Measurements from ENCODE around the gene RASAL2.
"Not testable (repeated sequence)": the region's sequence is repeated elsewhere in the genome, so short reads cannot be mapped to it uniquely, and the experiment has no call there.

RASAL2 gene

GRCh38 chr1:178072326-178072725, 21.6 kb upstream of the RASAL2 start:
- no peak for DNase-seq

DNA sequence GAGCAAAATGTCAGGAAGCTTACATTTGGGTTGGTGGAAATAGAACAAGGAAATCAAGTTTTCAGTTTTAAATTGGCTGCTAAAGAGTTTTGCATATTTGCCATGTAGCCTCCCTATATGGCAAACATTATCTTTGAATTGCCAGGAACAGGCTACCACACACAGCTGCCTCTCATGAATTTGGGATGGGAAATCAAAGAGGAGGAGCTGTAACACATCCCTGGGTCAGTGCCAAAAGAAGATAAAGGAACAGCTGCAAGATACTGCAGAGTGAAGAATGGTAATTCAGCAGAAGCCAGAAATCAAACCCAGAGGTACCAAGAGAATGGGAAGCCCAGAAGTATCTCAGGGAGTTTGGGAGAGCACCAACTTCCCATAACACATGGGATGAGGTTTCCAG, 18.6 kb upstream of the RASAL2 start:
- DNase-seq, result no peak

DNA sequence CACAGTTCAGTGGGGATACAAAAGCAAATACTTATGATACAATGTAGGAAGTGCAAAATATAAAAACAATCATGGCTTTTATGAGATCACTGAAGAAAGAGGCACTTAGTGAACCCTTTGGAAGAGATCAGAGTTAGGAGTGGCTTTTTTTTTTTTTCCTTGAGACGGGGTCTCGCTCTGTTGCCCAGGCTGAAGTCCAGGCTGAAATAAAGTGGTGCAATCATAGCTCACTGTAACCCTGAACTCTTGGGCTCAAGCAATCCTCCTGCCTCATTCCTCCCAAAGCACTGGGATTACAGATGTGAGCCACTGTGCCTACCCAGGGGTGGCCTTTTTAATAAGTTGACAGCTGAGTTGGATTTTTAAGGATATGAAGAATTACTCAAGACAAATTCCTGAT, 17.3 kb upstream of the RASAL2 start:
- no peak for DNase-seq

- no peak for DNase-seq
Measured at GRCh38 chr1:178077917-178078316, 16.0 kb upstream of the RASAL2 start.

DNA sequence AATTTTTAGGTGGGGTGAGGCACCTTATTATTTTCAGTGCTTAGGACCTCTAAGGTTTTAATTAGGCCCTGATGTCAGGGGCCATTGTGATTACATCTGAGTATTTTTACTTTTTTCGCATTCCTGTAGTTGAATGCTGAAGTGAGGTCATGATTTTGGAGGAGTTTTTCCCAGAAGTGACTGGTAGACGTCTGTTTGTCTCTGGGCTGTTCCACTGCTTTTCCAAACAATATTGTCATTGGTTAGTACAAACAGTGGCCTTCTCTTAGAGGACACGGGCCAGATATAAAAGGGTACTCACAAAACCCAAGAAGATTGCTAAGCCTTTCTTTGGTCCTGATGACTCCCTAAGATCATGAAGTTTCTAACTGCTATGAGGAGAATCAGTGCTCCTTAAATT, 7.6 kb upstream of the RASAL2 start:
- DNase-seq, result no peak

DNA sequence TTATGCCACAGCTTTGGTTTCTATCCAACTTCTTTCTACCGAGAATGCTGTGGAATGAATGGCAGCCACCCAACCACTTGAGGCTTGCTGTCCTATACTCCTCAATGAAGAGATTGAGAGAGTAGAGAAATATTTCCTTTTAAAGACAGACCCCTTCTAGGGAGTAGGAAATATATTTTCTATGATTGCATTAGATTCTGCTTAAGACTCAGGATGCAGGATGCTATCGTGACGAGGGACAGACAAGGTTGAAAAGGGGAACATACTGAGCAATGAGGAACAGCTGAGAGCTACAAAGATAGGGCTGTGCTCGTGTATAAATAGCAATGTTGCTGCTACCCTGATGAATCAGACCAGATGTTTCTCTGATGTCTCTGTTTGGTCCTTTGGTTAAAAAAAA, 7.1 kb upstream of the RASAL2 start:
- no peak for DNase-seq

DNA sequence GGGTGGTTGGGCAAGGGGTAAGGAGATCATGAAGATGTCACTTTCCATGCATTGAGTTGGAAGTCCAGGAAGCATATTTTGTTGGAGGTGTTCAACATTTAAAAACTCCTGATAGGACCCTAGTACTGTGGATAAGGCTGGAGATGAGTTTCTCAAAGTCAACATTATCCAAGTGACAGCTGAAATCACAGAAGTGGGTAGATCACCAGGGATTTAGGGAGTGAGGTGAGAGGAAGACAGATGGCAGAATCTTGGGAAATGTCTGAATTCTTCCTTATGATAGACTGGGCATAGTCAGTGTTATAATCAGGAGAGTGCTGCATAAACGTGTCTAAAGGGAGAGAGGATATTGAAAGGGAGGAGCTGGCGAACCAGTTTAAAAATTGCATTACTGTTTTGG, 5.3 kb upstream of the RASAL2 start:
- DNase-seq, result no peak

DNA sequence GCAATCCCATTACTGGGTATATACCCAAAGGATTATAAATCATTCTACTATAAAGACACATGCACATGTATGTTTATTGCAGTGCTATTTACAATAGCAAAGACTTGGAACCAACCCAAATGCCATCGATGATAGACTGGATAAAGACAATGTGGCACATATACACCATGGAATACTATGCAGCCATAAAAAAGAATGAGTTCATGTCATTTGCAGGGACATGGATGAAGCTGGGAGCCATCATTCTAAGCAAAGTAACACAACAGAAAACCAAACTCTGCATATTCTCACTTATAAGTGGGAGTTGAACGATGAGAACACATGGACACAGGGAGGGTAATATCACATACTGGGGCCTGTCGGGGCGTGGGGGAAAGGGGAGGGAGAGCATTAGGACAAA, 2.5 kb upstream of the RASAL2 start:
- DNase-seq, result not testable (repeated sequence)

GRCh38 chr1:178091986-178092745, 1.7 kb upstream of the RASAL2 start:
- no peak for DNase-seq

DNA sequence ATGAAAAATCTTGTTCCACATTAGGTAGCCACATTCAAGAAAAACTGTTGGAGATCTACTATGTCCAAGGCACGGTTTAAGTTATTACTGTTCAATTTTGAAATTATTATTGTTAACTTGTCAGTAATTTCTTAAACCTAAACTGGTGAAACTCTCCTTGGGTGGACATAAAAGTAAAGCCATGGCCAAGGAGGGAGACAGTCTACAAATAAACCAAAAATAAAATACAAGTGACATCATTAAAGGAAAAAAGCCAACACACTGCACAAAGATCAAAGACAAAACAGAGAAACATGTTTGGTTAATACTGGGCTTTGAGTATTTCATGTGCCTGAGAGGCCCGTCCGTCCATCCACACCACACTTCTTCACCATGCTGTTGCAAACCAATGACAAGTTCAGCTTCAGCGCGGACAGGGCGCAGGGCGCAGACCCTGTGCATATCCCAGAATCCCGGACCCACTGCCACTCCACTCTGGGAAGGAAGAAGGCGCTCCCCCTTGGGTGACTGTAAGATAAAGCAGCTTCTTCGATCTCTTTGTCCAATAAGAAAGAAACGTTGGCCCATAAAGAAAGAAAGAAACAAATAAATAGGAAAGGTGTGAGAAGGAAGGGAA, 918 bp upstream of the RASAL2 start:
- no peak for DNase-seq

DNA sequence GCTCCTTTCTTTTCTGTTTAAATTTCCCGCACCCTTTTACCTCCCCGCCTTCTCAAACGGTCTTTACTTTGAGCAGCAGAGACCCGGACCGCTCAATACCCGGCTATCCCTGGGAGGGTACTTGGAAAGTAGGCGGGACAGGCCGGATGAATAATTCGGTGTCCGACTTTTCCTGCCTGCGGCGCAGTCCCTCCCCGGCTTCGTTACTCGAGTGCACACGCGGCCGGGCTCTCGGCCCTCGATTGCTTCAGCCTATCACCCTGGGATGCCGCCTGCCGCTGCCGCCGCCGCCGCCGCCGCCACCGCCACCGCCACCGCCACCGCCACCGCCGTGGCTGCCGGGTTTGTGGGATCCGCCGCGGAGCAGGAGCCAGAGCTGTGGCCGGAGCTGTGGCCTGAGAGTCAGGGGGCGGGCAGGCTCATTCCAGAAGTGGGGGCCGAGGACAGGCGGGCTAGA, 382 bp upstream of the RASAL2 start:
- peak; percentile 90 for DNase-seq

GRCh38 chr1:178094739-178095645, 1.1 kb downstream of the RASAL2 start:
- no peak for DNase-seq

GRCh38 chr1:178096421-178096820, 2.5 kb downstream of the RASAL2 start:
- no peak for DNase-seq

DNA sequence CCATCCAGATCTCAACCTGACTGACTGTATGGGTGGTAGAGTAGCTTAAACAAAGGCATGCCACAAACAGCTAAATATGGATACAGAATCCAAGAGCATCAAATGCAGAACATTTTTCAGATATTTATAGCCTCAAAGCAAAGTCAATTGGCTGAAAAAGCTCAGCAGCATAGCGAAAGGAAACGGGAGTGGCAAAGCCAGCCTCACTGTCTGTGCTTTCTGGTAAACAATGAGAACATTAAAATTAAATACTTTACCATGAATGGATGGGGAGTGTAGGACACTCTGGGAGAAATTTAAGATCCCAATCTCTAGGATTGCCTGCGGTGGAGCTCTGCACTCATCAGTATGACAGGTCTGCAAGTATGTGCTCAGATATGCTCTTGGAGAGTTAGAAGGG, 4.4 kb downstream of the RASAL2 start:
- DNase-seq, result no peak

GRCh38 chr1:178101266-178101630, 7.3 kb downstream of the RASAL2 start:
- no peak for DNase-seq

DNA sequence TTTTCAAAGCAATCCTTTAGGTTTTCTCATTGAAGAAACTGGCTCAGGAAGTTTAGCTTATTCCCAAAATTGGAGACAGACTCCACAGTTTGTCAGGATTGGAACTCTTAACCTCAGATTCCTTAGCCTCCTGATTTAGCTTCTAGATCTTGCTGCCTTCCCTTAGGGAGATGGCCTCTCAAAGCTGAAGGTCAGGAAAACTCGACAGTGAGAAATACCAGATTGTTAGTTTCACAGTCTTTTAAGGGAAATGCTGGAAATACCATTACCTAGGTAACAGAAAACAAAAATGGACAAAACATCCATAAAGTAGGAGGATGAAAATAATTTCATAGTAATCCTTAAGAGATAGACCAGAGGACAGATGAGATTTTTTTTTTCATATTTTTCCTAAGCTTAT, 7.8 kb downstream of the RASAL2 start:
- DNase-seq, result no peak

DNA sequence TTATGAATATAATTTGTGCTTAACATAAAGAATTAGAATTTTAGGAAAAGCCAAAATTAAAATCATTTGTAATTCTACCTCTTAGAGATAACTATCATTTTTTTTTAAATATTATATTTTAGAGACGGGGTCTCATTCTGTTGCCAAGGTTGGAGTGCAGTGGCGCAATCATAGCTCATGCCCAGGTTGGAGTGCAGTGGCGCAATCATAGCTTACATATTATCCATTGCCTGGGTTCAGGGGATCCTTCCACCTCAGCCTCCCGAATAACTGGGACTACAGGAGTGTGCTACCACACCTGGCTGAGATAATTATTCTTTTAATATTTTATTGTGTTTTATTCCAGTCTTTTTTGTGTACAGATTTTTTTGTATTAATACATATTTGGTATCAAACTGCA, 8.3 kb downstream of the RASAL2 start:
- DNase-seq, result no peak

- no peak for DNase-seq
Measured at GRCh38 chr1:178107823-178108222, 13.9 kb downstream of the RASAL2 start.

DNA sequence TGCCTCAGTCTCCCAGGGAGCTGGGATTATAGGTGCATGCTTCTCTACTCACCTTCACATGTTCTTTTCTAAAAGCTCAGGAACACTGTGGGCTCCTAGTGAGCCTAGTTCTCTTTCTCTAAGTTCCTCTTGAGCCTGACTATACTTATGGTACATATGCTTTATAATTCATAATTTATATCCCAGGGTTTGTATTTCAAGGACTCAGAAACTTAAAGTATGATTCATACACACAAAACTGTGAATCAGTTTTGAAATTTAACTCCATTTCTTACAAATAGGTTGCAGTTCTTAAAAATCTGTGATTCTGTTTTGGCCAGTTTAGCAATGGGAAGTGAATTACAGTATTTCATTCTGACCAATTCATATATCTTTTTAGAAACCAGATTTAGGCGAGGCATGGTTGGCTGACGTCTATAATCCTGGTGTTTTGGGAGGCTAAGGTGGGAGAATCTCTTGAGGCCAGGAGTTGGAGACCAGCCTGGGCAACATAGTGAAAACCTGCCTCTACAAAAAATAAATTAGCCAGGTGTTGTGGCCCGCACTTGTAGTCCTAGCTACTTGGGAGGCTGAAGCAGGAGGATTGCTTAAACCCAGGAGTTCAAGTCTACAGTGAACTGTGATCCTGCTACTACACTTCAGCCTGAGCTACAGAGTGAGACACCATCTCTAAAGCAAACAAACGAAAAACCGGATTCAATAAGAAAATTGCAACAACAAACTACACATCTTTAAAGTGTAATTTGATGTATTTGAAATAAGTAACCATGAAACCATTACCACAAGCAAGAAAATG, 15.6 kb downstream of the RASAL2 start:
- no peak for DNase-seq

GRCh38 chr1:178115260-178115659, 21.4 kb downstream of the RASAL2 start:
- no peak for DNase-seq

DNA sequence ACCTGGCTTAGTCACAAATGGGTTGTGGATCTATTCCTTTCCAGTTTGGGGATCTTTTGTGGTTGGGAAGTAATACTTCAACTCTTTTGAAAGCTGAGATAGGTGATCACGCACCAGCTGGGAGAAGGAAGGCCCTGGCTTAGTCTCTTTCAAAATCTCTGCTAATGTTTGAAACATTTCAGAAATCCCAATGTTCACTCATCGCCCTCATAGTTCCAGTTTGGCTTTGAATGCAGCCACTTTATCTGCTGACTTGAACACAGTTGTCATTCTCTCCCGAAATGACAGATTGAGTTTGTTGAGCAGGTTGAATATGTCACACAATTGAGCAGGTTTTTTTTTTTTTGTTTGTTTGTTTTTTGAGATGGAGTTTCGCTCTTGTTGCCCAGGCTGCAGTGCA, 24.6 kb downstream of the RASAL2 start:
- no peak for DNase-seq

DNA sequence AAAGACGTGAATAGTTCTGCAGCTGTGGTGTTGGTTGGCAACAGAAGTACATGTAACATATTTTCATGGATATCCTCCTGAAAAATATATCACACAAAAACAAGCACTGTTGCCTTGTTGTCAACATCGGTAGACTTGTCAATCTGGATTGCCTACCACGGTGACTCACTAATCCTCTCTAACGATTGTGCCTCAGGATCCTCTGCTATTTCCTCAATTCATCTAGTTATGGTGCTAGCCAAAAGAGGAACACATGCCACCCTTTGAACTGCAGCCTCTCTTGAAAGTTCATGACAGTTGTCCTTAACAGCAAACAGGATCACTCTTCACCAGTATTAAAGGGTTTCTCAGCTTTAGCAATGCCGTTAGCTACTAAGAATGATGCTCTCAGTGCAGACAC, 25.7 kb downstream of the RASAL2 start:
- DNase-seq, result no peak

GRCh38 chr1:178120088-178120487, 26.2 kb downstream of the RASAL2 start:
- DNase-seq, result no peak

Data from GOT3 (cell line).